GM23338 (cell line): Measurements from ENCODE around the gene G6PC3. TPM values are rescaled to one million over a fixed set of nuclear protein-coding genes. Genes with fewer than 3 reads are reported as not detected.

ENCODE experiments used
- ATAC-seq: fragments of 200-7000 bp; cut with Tn5 transposase; 3 replicates; pipeline ENCODE4 v1.9.1; 2020
- DNase-seq: peaks from one replicate; pipeline ENCODE4 v3.0.0-alpha.2; 2015; ENCODE audit warnings: low spot score
- H2AFZ ChIP-seq: fragments of 200-600 bp; sonication (generic); 2 replicates; pipeline ENCODE4 v1.8.0; 2016; ENCODE audit warnings: antibody characterized with exemption, mild to moderate bottlenecking, moderate library complexity
- H3F3A ChIP-seq: fragments of 200-600 bp; sonication (generic); replicated peaks from 2 replicates; pipeline ENCODE4 v1.8.0; 2017; ENCODE audit warnings: antibody characterized with exemption, mixed run types, low read depth
- H3K27ac ChIP-seq: fragments of 200-600 bp; sonication (generic); 2 replicates; pipeline ENCODE4 v1.6.1; 2016; ENCODE audit warnings: low read depth
- H3K27me3 ChIP-seq: fragments of 200-600 bp; sonication (generic); 2 replicates; pipeline ENCODE4 v1.8.0; 2016; ENCODE audit warnings: mild to moderate bottlenecking, mixed run types, moderate library complexity; ENCODE audit not compliant: insufficient read depth
- H3K36me3 ChIP-seq: fragments of 200-600 bp; sonication (generic); 2 replicates; pipeline ENCODE4 v1.8.0; 2016; ENCODE audit warnings: mild to moderate bottlenecking; ENCODE audit not compliant: insufficient read depth
- H3K4me1 ChIP-seq: fragments of 200-600 bp; sonication (generic); 2 replicates; pipeline ENCODE4 v1.8.0; 2016; ENCODE audit warnings: mild to moderate bottlenecking, moderate library complexity; ENCODE audit not compliant: insufficient read depth
- H3K4me2 ChIP-seq: fragments of 200-600 bp; sonication (generic); 2 replicates; pipeline ENCODE4 v1.7.1; 2017; ENCODE audit warnings: mixed run types
- H3K4me3 ChIP-seq: fragments of 200-600 bp; sonication (generic); 2 replicates; pipeline ENCODE4 v1.6.1; 2016; ENCODE audit warnings: mixed run types
- H3K79me2 ChIP-seq: fragments of 200-600 bp; sonication (generic); replicated peaks from 2 replicates; pipeline ENCODE4 v1.8.0; 2017; ENCODE audit warnings: mild to moderate bottlenecking; ENCODE audit not compliant: insufficient read depth
- H3K9me2 ChIP-seq: fragments of 200-600 bp; sonication (generic); 2 replicates; pipeline ENCODE4 v1.8.0; 2017; ENCODE audit not compliant: insufficient read depth
- H4K20me1 ChIP-seq: fragments of 200-600 bp; sonication (generic); replicated peaks from 2 replicates; pipeline ENCODE4 v1.8.0; 2017; ENCODE audit warnings: mild to moderate bottlenecking; ENCODE audit not compliant: insufficient read depth
- H3K27ac Mint-ChIP-seq: 2 replicates; pipeline ENCODE4 v1.8.0; 2020; ENCODE audit warnings: inconsistent platforms, mild to moderate bottlenecking, moderate library complexity, mixed read lengths
- H3K27me3 Mint-ChIP-seq: 3 replicates; pipeline ENCODE4 v1.8.0; 2022; ENCODE audit warnings: low read depth, mild to moderate bottlenecking, moderate library complexity, mixed read lengths, inconsistent platforms; ENCODE audit not compliant: insufficient read depth, poor library complexity
- H3K36me3 Mint-ChIP-seq: 3 replicates; pipeline ENCODE4 v1.8.0; 2021; ENCODE audit warnings: low read depth, mild to moderate bottlenecking, inconsistent platforms, moderate library complexity, mixed read lengths
- H3K4me1 Mint-ChIP-seq: 3 replicates; pipeline ENCODE4 v1.8.0; 2020; ENCODE audit warnings: mild to moderate bottlenecking, inconsistent platforms, mixed read lengths
- H3K4me3 Mint-ChIP-seq: 3 replicates; pipeline ENCODE4 v1.8.0; 2021; ENCODE audit warnings: moderate library complexity, mild to moderate bottlenecking, inconsistent platforms, mixed read lengths
- H3K9me3 Mint-ChIP-seq: 3 replicates; pipeline ENCODE4 v1.8.0; 2020; ENCODE audit warnings: moderate library complexity, mild to moderate bottlenecking, inconsistent platforms, mixed read lengths
- CTCF ChIP-seq, 2 experiments: fragments of 200-600 bp in 1 of 2; sonication (generic) in 1 of 2; conservative IDR thresholded peaks; 2 replicates each; pipeline versions ENCODE4 v1.5.1 to v1.6.1; 2016 to 2017; ENCODE audit warnings: antibody characterized with exemption in 2 of 2, low read depth in 2 of 2, mild to moderate bottlenecking in 2 of 2, moderate library complexity in 1 of 2
- EZH2phosphoT487 ChIP-seq: fragments of 200-600 bp; sonication (generic); IDR thresholded peaks from one replicate; pipeline ENCODE4 v1.8.1; 2018; ENCODE audit warnings: antibody characterized with exemption; ENCODE audit not compliant: unreplicated experiment
- NANOG ChIP-seq: IDR thresholded peaks from 2 replicates; pipeline ENCODE4 v1.6.1; 2016; ENCODE audit warnings: antibody characterized with exemption, borderline replicate concordance
- REST ChIP-seq: IDR thresholded peaks from one replicate; pipeline ENCODE4 v1.6.1; 2018; ENCODE audit warnings: antibody characterized with exemption; ENCODE audit not compliant: unreplicated experiment
- ZNF331 ChIP-seq: fragments of 250-450 bp; sonication (Bioruptor Pico); IDR thresholded peaks from 2 replicates; pipeline ENCODE4 v1.5.0; 2020; ENCODE audit warnings: low read depth, mild to moderate bottlenecking, moderate library complexity
- ZNF462 ChIP-seq: fragments of 250-450 bp; sonication (Bioruptor Pico); IDR thresholded peaks from 2 replicates; pipeline ENCODE4 v1.5.0; 2020; ENCODE audit warnings: mild to moderate bottlenecking, moderate library complexity
- polyA plus RNA-seq: library from polyadenylated mRNA; unstranded; fragments of >200 nt; fragmentation: Nextera tagmentation; extraction: Ambion mirVana; gene quantifications from 2 replicates; pipeline ENCODE4 v1.2.1, GENCODE V29; 2016
- total RNA-seq: library from RNA; depleted of rRNA; stranded (reverse); fragments of >200 nt; shearing (Covaris generic); gene quantifications from 2 replicates; pipeline ENCODE4 v1.2.3, GENCODE V29; 2014

Gene G6PC3
- total and polyA plus RNA-seq, 2 experiments from 2014 or later = 112 to 143 TPM

- Histone ChIP-seq H3K27me3 (no peaks in the 10 kb centered on the region), H3F3A (peaks cover 26% of the 10 kb centered on the region), H3K4me1 (peaks cover 18% of the 10 kb centered on the region), H3K4me2 (peak overlapping the region; percentile 97; the same call in 1 of the 2 replicates), H3K4me3 (peak overlapping the region; percentile 97; the same call in 1 of the 2 replicates), H4K20me1 (peaks cover 50% of the 10 kb centered on the region), H3K9me2 (no peaks in the 10 kb centered on the region; the same call in 1 of the 2 replicates), H3K79me2 (peaks cover 72% of the 10 kb centered on the region), H3K27ac (peak overlapping the region; percentile 66; the same call in 1 of the 2 replicates), H2AFZ (no peak overlapping the region), H3K36me3 (peaks cover 48% of the 10 kb centered on the region)
- Mint-ChIP-seq H3K36me3 (peaks cover 57% of the 10 kb centered on the region), H3K9me3 (no peaks in the 10 kb centered on the region; the same call in 2 of the 3 replicates), H3K27me3 (peaks cover 2% of the 10 kb centered on the region), H3K4me3 (peak overlapping the region; percentile 44), H3K27ac (peak overlapping the region; percentile 87), H3K4me1 (peaks cover 24% of the 10 kb centered on the region)
- ATAC-seq = no peak
- TF ChIP-seq NANOG (no peak), REST (no peak), CTCF (conservative IDR thresholded peaks at IDR 0.05; ENCODE audit: low read depth in 2 of 2) (no peak), ZNF462 (no peak), EZH2phosphoT487 (no peak), ZNF331 (CRISPR knock-in tag) (no peak)
- no peak for DNase-seq
Observed at GRCh38 chr17:44063704-44064639, 6.6 kb upstream of the G6PC3 start.
